Panc1 (cell line): ENCODE results near the gene PRKCB.

ENCODE experiments used
- CTCF ChIP-seq: fragments of 450-650 bp; IDR thresholded peaks from 2 replicates; pipeline ENCODE4 v1.5.1; 2017; ENCODE audit warnings: mild to moderate bottlenecking
- REST ChIP-seq, 2 experiments: IDR thresholded peaks; 2 replicates each; pipeline ENCODE4 v1.6.1; 2011 to 2012; ENCODE audit warnings: low read depth in 2 of 2, control low read depth in 1 of 2, low read length in 1 of 2, mild to moderate bottlenecking in 1 of 2, moderate library complexity in 1 of 2; ENCODE audit not compliant: insufficient read depth in 1 of 2

GRCh38 chr16:24257958-24258357 lies 422.2 kb downstream of the PRKCB start:
- no peak for TF ChIP-seq CTCF
- no peak for TF ChIP-seq REST (IDR thresholded peaks at IDR 0.05; ENCODE audit: insufficient read depth in 1 of 2, low read depth in 2 of 2, low read length in 1 of 2)
